BJ (cell line): ENCODE data around the gene TPCN2. TPM values are rescaled to one million over a fixed set of nuclear protein-coding genes. Genes with fewer than 3 reads are reported as not detected.

Source experiments
- CTCF ChIA-PET: fragments of 350-600 bp; formaldehyde crosslinking; extraction: SDS; loops from one replicate; lab custom pipeline; 2021; ENCODE audit warnings: antibody characterized with exemption, inconsistent platforms; lab: Yijun Ruan, JAX
- POLR2A ChIA-PET: fragments of 300-600 bp; sonication (Branson Sonifier 250); formaldehyde crosslinking; extraction: SDS; loops from one replicate; lab custom pipeline; 2021; ENCODE audit warnings: antibody characterized with exemption; lab: Charles Lee
- DNase-seq: peaks from one replicate; pipeline ENCODE4 v3.0.0-alpha.2; 2011; ENCODE audit warnings: low read depth
- H3K27me3 ChIP-seq: 2 replicates; pipeline ENCODE4 v1.6.0; 2011; ENCODE audit warnings: low read length; ENCODE audit not compliant: control insufficient read depth, insufficient read depth
- H3K36me3 ChIP-seq: 2 replicates; pipeline ENCODE4 v1.5.1; 2011; ENCODE audit warnings: low read length; ENCODE audit not compliant: control insufficient read depth, insufficient read depth
- H3K4me3 ChIP-seq: 2 replicates; pipeline ENCODE4 v1.5.1; 2011; ENCODE audit warnings: low read depth, mild to moderate bottlenecking, control low read depth, low read length
- polyA plus RNA-seq: library from polyadenylated mRNA; depleted of rRNA; stranded (reverse); fragments of >200 nt; gene quantifications from 2 replicates; pipeline ENCODE4 v1.2.3, GENCODE V29; 2011
- TF ChIP-seq, protein P1 (sequence below): IDR thresholded peaks from 2 replicates; pipeline ENCODE4 v1.5.1; 2011; ENCODE audit warnings: low read depth, mild to moderate bottlenecking, control low read depth, inconsistent platforms, low read length, moderate library complexity; ENCODE audit not compliant: insufficient read depth

Gene TPCN2
- polyA plus RNA-seq, 1 experiment = 9.9 TPM

DNA sequence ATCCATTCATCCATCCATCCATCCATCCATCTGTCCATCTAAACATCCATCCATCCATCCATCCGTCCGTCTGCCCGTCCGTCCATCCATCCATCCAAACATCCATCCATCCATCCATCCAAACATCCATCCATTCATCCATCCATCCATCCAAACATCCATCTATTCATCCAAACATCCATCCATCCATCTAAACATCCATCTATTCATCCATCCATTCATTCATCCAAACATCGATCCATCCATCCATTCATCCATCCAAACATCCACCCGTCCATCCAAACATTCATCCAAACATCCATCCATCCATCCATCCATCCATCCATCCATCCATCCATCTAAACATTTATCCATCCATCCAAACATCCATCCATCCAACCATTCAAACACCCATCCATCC, 61.7 kb downstream of the TPCN2 start:
- Histone ChIP-seq H3K27me3 (0 out of 2 replicates have a peak, but pooled peaks cover 6% of the 10 kb centered on the region), H3K4me3 (no peak overlapping the region), H3K36me3 (no peaks in the 10 kb centered on the region)
- ChIA-PET POLR2A (no interaction called here), CTCF (interaction anchor here (2.2 to 2.3 kb wide), 2 partner anchors 9 to 560 kb away, joined by 8 to 12 read pairs; no protein-coding TSS in a partner anchor)
- DNase-seq = no peak
- TF ChIP-seq, protein P1, sequence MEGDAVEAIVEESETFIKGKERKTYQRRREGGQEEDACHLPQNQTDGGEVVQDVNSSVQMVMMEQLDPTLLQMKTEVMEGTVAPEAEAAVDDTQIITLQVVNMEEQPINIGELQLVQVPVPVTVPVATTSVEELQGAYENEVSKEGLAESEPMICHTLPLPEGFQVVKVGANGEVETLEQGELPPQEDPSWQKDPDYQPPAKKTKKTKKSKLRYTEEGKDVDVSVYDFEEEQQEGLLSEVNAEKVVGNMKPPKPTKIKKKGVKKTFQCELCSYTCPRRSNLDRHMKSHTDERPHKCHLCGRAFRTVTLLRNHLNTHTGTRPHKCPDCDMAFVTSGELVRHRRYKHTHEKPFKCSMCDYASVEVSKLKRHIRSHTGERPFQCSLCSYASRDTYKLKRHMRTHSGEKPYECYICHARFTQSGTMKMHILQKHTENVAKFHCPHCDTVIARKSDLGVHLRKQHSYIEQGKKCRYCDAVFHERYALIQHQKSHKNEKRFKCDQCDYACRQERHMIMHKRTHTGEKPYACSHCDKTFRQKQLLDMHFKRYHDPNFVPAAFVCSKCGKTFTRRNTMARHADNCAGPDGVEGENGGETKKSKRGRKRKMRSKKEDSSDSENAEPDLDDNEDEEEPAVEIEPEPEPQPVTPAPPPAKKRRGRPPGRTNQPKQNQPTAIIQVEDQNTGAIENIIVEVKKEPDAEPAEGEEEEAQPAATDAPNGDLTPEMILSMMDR = no peak

GRCh38 chr11:69111624-69112542, 63.2 kb downstream of the TPCN2 start:
- H3K27me3 ChIP-seq = 0 out of 2 replicates have a peak, but pooled peaks cover 7% of the 10 kb centered on the region
- CTCF ChIA-PET = interaction anchor here (0.9 to 2.2 kb wide), 3 partner anchors 9 to 20 kb away, joined by 4 to 12 read pairs (median 4); no protein-coding TSS in a partner anchor

GRCh38 chr11:69113226-69113625, 64.5 kb downstream of the TPCN2 start:
- ChIA-PET CTCF (interaction anchor here (1.1 to 2.0 kb wide), 3 partner anchors 18 to 556 kb away, joined by 3 to 9 read pairs (median 5); no protein-coding TSS in a partner anchor), POLR2A (no interaction called here)
- TF ChIP-seq, protein P1 = no peak
- no peak for DNase-seq
- Histone ChIP-seq H3K36me3 (no peaks in the 10 kb centered on the region), H3K4me3 (no peak overlapping the region), H3K27me3 (0 out of 2 replicates have a peak, but pooled peaks cover 6% of the 10 kb centered on the region)

More at GRCh38 chr11:69111624-69112542, 63.2 kb downstream of the TPCN2 start:
- TF ChIP-seq, protein P1 = no peak
- no peak overlapping the region for H3K4me3 ChIP-seq
- no peak for DNase-seq
- no peaks in the 10 kb centered on the region for H3K36me3 ChIP-seq
- POLR2A ChIA-PET = no interaction called here

DNA sequence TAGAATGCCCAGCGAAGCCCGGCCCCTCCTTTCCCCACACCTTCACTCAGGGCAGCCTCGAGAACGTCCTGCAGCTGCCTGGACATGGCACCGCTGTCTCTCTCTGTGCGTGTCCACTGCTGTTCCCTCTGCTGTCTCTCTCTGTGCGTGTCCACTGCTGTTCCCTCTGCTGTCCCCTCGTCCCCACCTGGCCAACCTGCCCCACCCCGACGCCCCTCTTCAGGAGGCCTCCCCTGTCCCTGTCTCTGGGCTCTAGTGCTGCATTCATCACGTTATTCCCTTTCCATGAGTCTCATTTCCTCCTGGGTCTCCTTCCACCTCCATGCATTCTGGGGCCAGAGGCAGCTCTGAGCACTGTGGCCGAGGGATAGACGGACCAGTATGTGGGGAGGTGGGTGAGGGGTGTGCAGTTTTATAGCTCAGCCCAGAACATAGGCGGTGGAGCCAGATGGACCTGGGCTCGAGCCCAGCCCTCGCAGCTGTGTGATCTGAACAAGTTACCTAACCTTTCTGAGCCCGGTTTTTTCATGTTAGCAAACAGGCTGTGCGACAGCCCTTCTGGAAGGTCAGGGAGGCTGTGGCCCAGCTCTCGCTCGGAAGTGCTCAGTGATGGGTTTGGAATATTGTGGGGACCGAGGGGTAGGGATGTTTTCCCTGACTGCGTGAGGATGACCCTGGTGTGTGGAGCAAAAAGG, 65.1 kb downstream of the TPCN2 start:
- CTCF ChIA-PET = interaction anchor here (1.1 to 2.0 kb wide), 3 partner anchors 18 to 555 kb away, joined by 3 to 9 read pairs (median 5); no protein-coding TSS in a partner anchor
- POLR2A ChIA-PET = no interaction called here

More for the DNA sequence above, 65.1 kb downstream of the TPCN2 start:
- Histone ChIP-seq H3K4me3 (no peak overlapping the region), H3K27me3 (0 out of 2 replicates have a peak, but pooled peaks cover 6% of the 10 kb centered on the region), H3K36me3 (no peaks in the 10 kb centered on the region)
- no peak for DNase-seq
- TF ChIP-seq, protein P1 = no peak
